ENCODE results near the gene CEP164. TPM values are rescaled to one million over a fixed set of nuclear protein-coding genes. Genes with fewer than 3 reads are reported as not detected.
A peak's percentile ranks its signal among the peaks of the same experiment; 100 is the strongest.

CEP164 gene
- total RNA-seq, 4 donors from 2014 or later, result 22.8 to 56.7 (median 29.7) TPM

- Histone ChIP-seq H3K4me1 (peaks cover 8% of the 10 kb centered on the region), H3K27me3 (peaks cover 38% of the 10 kb centered on the region), H3K4me3 (no peak overlapping the region), H3K9me3 (no peaks in the 10 kb centered on the region), H3K36me3 (no peaks in the 10 kb centered on the region), H3K27ac (no peak overlapping the region)
- WGBS, result 77% methylated on average over 12 of the region's 14 CpGs
- TF ChIP-seq POLR2A (IDR thresholded peaks at IDR 0.05), result no peak
- TF ChIP-seq EP300 (IDR thresholded peaks at IDR 0.05), result no peak
- TF ChIP-seq POLR2AphosphoS5 (IDR thresholded peaks at IDR 0.05), result no peak
- no peak for TF ChIP-seq CTCF (IDR thresholded peaks at IDR 0.05)
- no peak for DNase-seq (ENCODE audit: low spot score in 2 of 2)
Measured at GRCh38 chr11:117441146-117441975, 113.7 kb downstream of the CEP164 start.

- no peak for TF ChIP-seq POLR2A (IDR thresholded peaks at IDR 0.05)
- TF ChIP-seq CTCF (IDR thresholded peaks at IDR 0.05), result no peak
- TF ChIP-seq EP300 (IDR thresholded peaks at IDR 0.05), result no peak
- TF ChIP-seq POLR2AphosphoS5 (IDR thresholded peaks at IDR 0.05), result no peak
- Histone ChIP-seq H3K27ac (no peak overlapping the region), H3K4me1 (peaks cover 8% of the 10 kb centered on the region), H3K36me3 (no peaks in the 10 kb centered on the region), H3K9me3 (no peaks in the 10 kb centered on the region), H3K27me3 (peaks cover 38% of the 10 kb centered on the region), H3K4me3 (no peak overlapping the region)
- DNase-seq (ENCODE audit: low spot score in 2 of 2), result no peak
- WGBS, result 94% methylated on average over 16 of the region's 16 CpGs
Measured at GRCh38 chr11:117442049-117442868, 114.6 kb downstream of the CEP164 start.

- H3K4me1 ChIP-seq, result peaks cover 8% of the 10 kb centered on the region
- no peak for DNase-seq (ENCODE audit: low spot score in 2 of 2)
- H3K27me3 ChIP-seq, result peaks cover 32% of the 10 kb centered on the region
- TF ChIP-seq POLR2A (IDR thresholded peaks at IDR 0.05) (no peak), EP300 (IDR thresholded peaks at IDR 0.05) (no peak), CTCF (IDR thresholded peaks at IDR 0.05) (no peak), POLR2AphosphoS5 (IDR thresholded peaks at IDR 0.05) (no peak)
- WGBS, result 75% methylated on average over 6 of the region's 12 CpGs
- H3K36me3 ChIP-seq, result no peaks in the 10 kb centered on the region
- H3K4me3 ChIP-seq, result no peak overlapping the region
- H3K9me3 ChIP-seq, result no peaks in the 10 kb centered on the region
- H3K27ac ChIP-seq, result no peak overlapping the region
Measured at GRCh38 chr11:117442869-117443239, 115.2 kb downstream of the CEP164 start.

GRCh38 chr11:117443266-117444186 is 115.9 kb downstream of the CEP164 start:
- WGBS, result 50% methylated on average over 13 of the region's 38 CpGs
- Histone ChIP-seq H3K9me3 (no peaks in the 10 kb centered on the region), H3K4me1 (peaks cover 8% of the 10 kb centered on the region), H3K27me3 (peaks cover 28% of the 10 kb centered on the region), H3K36me3 (no peaks in the 10 kb centered on the region), H3K27ac (no peak overlapping the region), H3K4me3 (no peak overlapping the region)
- peak in 1 of 2 donors; percentile 21 for TF ChIP-seq CTCF (IDR thresholded peaks at IDR 0.05)
- TF ChIP-seq EP300 (IDR thresholded peaks at IDR 0.05), result no peak
- no peak for DNase-seq (ENCODE audit: low spot score in 2 of 2)
